HG03460 (cell line): ENCODE measurements around the gene FCN3.

Experiments
- ATAC-seq: cut with Tn5 transposase; IDR thresholded peaks from one replicate; pipeline ENCODE4 v1.9.1; 2021; ENCODE audit not compliant: unreplicated experiment

Gene FCN3

DNA sequence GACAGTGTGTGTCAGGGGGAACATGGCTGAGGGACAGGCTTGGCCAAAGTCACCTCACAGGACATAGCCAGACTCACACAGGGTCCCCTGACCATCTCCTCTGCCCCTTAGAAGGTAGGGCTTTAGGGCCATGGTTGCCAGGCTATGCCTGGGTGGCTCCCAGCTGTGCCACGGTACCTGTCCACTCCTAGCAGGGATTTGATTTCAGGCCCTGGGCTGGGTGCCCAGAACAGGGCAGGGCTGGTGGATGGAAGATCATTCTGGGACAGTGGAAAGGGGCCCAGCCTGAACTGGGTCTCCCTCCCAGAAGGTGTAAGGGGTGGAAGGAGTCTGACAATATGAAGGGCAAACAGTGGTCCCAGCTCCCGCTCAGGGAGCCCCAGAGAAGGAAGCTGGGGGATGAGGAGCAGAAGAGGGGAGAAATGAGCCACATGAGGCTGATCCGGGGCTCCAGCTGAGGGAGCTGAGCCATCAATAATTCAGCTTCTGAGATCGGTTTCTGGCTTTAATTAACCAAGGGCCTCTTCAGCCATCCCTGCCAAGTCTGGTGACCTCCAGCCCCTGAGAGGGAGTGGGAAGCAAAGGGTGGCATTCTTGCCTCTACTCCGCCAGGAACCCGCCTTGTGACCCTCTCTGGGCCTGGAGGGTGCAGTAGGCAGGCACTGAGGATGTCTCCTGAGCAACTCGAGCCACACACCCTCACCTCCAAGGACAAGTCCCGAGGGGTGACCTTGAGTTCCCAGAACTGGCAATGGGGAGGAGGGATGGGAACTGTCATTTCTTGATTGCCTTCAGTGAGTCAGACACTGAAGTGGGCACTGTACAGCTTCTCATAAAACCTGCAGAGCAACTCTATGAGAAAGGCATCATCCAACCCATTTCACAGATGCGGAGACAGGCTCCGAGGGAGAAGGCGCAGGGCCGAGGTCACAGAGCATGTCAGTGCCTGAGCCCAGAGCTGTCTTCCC lies 6.4 kb upstream of the FCN3 start:
- ATAC-seq = no peak

DNA sequence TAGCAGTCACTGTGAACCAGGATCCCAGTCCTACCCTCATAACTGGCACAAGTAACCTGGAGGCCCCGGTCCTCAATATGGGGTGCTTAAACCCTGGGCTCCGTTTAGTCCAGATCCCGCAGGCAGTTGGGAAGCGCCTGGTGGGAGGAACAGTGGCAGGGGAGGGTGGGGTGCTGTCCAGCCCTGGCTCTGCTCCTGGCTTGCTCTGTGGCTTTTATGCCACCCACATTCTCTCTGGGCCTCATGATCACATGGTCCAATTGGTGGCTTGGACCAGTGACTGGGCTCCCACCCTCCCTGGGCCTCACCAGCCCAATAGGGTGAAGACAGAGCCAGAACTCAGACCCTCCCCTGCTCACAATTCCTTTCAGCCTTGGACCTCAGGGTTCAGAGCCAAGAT lies 5.6 kb upstream of the FCN3 start:
- ATAC-seq = no peak

DNA sequence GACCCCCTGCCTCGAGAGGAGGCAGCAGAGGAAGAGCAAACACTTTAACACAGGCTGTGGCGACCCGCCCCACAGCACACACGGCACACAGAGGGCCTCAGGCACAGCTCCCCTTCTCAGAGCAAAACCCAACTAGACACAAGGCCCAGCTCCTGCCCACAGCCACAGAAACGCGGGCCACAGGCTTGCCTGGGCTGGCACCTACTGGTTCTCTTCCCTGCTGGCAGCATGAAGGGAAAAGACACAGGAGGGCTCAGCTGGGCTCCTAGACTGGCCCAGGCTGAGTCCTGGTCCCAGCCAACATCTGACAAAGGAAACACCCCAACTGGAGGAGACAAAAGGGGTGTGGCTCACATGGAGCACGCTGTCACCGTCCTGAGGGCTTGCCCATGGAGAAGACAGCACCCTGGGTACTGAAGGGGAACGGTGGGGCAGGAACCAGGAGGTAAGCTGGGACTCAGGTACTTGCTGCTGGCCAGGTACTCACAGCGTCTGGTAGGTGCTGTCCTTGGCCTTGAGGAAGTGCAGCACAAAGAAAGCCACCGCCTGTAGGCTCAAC lies 5.0 kb upstream of the FCN3 start:
- ATAC-seq = no peak

DNA sequence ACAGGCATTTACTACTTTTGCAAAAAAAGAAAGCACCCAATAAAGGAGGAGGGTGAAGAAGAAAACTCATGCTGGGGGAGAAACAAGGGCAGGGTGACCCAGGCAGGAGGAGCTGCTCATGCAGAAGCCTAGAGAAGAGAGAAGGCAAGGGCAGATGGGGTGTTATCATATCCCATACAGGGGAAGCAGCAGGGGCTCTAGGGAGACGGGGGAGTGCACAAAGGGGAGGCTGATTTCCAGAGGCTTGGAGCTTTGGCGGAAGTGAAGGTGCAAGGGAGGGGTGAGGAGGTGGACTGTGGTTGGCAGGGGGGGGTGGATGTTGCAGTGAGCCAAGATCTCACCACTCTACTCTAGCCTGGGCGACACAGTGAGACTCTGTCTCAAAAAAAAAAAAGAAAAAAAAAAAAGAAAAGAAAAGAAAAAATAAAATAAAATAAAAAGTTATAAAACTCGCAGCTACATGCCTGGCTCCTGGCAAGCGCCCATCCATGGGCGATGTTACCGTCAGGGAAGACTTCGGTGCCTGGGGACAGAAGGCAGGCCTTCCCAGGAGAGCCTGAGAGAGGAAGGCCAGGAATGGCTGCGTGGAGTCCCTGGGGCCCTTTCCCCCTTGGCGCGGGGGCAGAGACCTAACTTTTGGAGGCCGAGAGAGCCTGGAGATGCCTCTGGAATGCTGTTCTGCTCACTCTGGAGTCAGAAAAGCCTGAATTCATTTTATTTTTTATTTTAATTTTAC lies 3.3 kb upstream of the FCN3 start:
- no peak for ATAC-seq

DNA sequence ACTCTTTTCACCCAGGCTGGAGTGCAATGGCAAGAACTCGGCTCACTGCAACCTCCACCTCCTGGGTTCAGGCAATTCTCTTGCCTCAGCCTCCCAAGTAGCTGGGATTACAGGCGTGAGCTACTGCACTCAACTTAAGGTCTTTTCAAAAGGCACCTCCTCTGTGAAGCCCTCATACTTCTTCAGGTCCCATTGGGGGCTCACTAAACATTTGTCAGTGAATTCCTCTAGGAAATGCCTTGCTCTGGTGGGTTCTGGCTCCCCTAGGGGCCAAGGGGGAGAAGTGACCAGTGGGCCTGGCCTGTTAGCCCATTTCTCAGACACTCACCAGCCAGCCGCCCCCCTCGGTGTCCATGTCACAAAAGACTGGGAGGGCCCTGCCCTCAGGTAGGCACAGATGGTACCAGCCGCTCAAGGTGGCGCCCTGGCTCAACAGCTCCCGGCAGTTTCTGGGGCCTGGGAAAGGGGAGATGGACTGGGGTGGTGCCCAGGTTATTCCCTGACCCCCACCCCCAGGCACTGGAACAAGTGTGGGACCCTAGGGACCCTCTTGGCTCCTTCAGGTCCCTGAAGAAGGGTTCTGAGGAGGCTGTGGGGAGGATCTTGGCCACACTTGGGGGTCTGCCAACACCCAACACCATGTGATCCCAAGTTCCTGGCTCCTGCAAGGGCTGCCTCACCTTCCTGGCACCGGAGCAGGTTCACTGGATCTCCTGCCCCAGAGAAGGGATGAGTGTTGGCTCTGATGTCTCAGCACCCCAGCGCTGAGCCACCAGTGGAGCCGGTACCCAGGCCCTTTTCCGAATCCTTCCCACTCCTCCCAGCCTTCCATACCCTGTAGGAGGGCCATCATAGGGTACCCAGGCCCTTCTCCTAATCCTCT lies 1.6 kb downstream of the FCN3 start:
- ATAC-seq = no peak

DNA sequence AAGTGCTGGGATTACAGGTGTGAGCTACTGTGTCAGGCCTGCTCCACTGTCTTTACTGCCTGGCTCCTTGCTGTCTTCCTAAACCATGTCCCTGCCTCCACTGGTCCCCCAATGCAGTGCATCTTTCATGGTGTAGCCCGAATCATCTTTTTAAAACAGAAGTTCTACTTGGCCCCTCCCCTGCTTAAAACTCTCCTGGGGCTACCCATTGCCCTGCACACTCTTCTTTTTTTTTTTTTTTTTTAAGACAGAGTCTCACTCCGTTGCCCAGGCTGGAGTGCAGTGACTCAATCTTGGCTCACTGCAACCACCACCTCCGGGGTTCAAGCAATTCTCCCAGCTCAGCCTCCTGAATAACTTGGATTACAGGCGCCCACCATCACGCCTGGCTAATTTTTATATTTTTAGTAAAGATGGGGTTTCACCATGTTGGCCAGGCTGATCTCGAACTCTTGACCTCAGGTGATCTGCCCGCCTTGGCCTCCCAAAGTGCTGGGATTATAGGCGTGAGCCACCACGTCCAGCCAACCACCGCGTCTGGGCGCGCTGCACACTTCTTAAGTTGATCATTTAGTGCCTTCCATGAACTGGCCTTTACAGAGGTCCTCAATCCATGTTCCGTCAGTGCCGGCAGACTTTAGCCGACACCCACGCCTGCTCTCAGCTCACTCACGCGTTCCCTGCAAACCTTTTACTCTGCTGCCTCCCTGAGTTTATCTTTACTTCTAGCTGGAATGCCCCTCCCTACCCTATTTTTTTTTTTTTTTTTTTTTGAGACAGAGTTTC lies 2.4 kb downstream of the FCN3 start:
- ATAC-seq = no peak

DNA sequence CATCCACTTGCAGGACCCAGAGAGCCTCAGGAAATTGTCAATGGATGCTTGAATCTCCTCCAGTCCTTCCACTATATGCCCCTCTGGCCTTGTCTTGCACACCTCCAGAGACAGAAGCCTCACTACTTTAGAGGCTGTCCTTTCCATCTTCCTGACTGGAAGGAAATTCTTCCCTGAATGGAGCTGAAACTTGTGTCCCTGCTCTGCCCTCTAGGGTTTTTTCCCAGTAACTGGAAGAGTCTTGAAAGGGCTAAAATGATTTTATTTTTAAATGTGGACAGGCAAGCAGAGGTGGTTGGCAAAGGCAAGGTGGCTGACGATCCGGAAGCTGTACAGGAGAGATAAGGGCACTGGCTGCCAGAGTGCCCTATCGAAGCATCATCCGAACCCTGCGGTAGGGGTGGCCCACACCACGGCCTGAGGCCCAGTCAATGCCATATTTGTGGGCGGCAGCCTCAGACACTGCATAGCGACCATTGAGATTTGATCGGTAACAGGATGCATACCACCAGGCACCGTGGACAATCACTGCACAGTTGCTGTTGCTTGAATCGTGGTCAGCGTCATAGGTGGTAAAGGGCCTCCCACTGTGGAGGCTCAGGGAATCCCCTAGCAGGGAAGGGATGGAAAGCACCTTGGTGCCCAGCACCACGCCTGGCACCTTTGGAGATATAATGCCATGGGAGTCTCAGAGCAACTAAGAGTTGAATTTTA lies 5.6 kb downstream of the FCN3 start:
- no peak for ATAC-seq

DNA sequence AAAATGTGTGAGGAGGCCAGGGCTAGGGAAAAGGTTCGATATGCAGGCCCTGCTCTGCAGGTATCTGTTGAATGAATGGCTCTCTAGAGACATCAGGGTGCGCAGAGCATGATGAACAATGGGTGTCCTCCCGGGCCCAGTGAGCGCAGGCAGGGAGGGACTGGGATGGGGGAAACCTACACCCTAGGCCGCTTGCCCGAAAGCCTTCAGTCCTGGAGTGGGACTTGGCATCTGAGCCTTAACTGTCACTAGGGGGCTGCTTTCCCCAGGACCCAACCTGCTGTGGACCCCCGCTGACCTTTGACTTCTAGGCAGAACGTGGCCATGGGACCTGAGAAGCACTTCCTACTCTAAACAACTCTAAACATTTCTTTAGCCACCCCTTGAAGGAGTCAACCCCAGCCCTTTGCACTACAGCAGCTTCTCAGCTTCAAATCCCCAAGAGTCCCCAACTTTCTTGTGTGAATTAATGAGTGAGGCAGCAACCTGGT lies 7.4 kb downstream of the FCN3 start:
- ATAC-seq = no peak

DNA sequence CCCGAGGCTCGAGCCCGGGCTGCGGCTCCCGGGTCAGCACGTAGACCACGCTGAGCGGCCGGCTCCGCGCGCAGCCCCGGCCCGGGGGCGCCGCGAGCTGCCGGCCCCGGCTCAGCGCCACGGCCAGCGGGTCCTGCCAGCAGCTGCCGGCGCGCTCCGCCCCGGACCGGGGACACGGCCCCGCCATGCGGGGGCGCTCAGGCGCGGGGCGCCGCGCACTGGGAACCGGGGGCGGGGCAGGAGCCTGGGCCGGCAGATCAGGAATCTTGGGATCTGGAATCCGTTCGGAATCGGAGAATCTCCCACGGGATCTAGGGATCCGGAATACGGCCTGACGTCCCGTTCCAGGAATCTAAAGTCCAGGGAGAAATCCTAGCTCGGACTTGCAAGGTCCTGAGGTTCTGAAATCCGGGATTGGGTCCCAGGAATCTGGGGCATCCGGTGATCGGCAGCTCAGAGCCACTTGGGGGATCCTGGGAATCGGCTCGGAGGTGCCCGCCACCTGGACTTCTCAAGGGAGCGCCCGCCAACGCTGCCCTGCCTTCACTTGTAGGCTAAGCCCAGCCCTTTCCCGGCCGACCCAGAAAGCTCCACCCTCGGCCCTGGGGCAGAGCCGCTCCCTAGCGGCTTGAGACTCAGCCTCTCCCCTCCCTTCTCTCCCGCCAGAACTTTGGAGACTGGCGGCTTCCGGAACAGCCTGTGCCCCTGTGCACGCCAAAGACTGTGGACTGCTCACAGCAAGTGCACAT lies 8.0 kb downstream of the FCN3 start, which contains the start of gene MAP3K6:
MAP3K6 (minus strand) TSS at position 551 of the 749 bp plus-strand sequence; CDS start at position 187, 364 bp downstream.
- ATAC-seq = no peak

DNA sequence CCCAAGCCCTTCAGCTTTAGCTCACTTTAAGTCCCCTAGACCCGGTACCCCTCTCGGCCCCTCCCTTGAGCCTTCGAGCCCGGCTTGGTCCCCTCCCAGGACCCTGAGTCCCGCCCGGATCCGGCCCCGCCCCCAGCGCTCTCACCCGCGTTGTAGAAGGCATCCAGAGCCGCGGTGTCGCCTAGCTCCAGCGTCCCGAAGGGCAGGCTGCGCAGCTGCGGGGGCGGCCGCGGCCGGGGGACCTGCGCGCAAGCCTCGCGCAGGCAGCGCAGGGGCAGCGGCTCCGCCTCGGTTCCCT lies 8.6 kb downstream of the FCN3 start:
- ATAC-seq = no peak

DNA sequence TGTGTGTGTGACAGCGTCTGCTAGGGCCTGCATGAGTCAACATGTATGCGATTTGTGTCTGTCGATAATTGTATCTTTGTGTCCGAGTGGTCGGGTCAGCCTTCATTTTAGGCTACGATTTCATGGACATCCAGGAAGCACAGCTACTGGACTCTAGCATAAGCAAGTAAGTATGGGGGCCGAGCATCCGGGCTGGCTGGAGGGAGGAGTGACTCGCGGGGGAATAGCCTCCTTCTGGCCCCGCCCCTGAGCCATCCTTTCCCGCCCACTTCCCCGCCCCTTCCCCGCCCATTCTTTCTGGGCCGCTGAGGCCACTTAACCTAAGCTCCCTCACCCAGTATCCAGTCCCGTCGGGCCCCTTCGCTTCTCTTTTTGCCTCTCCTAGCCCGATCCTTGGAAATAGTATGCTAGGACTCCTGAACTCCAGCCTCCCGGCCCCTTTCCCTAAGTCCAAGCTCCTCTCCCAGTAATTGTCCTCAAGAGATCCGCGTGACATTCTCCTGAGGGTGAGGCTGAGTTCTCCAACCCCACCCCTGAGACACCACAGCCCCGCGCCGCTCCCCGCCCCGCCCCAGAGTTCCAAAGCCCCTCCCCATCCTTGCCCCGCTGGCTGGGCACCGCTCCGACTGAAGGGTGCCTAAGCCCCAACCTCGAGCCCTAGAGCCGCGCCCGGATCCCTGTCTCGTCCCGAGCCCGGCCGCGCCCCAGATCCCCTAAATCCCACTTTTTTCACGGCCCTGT lies 9.1 kb downstream of the FCN3 start:
- no peak for ATAC-seq

DNA sequence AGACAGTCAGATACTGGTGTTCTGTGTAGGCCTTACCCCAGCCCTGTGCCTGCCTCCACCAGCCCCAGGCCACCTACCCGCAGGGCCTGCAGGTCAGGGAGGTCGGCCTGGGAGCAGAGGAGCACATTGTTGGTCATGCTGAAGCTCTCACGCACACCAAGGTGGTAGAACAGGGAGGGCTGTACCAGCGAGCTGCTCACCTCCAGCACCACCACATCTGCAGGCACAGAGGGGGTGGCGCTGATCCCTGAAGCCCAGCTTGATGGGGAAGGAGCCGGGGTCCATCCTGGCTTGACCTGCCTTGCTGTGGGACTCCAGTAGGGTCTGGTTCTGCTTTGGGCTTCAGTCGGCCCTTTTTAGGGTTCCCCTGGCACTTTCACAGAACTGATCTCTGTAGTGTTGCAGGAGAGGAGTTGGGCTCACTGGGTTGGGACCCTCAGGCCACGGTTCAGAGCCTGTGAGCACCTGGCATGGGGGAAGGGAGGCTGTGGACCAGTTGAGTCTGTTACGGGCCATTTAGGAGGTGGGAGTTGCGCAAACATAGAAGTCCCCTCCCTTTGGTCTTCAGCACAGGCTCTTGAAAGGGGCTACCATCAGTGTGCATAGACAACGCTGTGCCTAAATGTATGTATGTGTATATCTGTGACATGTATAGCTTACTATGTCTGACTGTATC lies 9.8 kb downstream of the FCN3 start:
- no peak for ATAC-seq

DNA sequence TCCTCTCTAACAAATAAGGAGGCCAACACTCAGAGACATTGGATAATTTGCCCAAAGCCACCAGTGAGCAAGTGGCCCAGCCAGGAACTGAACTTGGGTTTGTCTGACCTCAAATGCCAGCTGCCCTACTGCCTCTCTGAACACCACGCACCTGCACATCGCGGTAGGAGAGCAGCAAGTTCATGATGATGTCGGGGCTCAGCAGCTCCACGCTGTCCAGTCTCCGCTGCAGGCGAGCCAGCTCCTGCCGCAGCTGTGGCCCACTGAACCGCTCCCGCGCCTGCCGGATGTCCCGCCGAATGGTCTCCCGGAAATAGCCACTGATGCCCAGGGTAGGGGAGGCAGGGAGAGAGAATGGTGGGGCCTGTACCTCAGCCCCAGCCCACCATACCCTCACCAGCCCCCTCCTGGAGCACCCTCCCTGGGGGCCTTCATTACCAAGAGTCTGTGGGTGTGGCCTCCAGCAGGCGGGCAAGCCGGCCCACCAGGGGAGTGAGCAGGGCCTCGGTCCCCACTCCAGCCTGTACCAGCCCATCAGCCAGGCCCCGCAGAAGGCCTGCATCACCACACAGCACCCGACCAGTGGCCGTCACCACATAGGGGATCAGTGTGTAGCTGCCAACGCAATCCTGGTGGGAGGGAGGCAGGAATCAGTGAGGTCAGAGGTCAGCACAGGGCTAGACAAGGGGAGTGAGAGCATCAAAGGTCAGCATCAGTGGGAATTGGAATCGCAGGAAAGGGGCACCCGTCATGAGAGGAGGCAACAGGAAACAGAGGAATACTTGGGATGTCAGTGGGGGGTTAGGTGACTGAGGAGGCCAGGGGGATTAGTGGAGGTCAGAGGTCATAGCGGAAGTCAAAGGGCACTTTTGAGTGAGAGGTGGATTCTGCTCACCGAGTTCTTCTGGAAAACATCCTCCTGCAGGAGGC lies 10.6 kb downstream of the FCN3 start:
- no peak for ATAC-seq

DNA sequence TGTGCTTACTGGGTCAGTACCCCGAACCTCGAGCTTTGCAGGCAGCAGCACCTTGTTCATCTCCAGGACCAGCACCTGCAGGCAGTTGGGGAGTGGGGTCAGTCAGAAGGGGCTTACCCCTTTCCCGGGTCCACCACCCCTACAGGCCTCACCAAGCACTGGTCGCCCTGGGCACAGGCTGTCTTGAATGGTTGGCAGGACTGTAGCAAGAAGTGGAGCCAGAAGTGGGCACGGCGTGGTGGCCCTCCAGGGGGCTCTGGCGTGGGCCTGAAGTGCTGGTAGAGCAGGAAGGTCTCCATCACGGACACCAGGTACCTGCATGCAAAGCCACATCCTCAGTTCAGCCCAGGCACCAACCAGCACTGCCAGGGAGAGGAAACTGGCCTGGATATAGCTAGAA lies 13.1 kb downstream of the FCN3 start:
- no peak for ATAC-seq

DNA sequence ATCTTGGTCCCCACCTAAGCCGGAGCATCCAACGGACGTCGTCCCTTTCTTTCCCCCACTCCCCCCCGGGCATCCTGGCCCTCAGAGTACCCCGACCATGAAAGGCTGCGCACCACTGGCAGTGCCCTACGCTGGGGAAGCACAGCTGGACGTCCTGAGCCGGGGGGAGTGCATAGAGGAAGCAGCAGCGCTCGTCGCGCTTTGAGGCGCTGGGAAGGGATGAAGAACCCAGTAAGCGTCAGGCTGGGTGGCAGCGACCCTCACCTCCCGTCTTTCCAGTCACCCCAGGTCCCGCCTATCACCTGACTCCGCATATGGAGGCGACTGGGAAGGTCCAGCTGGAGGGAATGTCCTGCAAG lies 13.6 kb downstream of the FCN3 start:
- no peak for ATAC-seq
